Trophoblast cell (in vitro differentiated cells and primary cell): ENCODE data around the gene PTPN22.
"Not testable (repeated sequence)": the region's sequence is repeated elsewhere in the genome, so short reads cannot be mapped to it uniquely, and the experiment has no call there.

Source experiments
- DNase-seq, 2 donors: peaks; one replicate each; pipeline ENCODE4 v3.0.0-alpha.2; 2016
- H2AFZ ChIP-seq: 2 replicates; pipeline ENCODE4 v1.6.1; 2013; ENCODE audit warnings: low read length, moderate library complexity, mild to moderate bottlenecking; ENCODE audit not compliant: insufficient read depth, poor library complexity
- H2AK5ac ChIP-seq: 2 replicates; pipeline ENCODE4 v1.6.1; 2013; ENCODE audit warnings: mild to moderate bottlenecking, low read length
- H2BK120ac ChIP-seq: 2 replicates; pipeline ENCODE4 v1.6.1; 2013; ENCODE audit warnings: low read length, mild to moderate bottlenecking, moderate library complexity; ENCODE audit not compliant: insufficient read depth, poor library complexity
- H2BK12ac ChIP-seq: 2 replicates; pipeline ENCODE4 v1.6.1; 2013; ENCODE audit warnings: mild to moderate bottlenecking, low read length, moderate library complexity
- H2BK5ac ChIP-seq: 2 replicates; pipeline ENCODE4 v1.6.1; 2013; ENCODE audit warnings: low read length, low read depth, moderate library complexity, mild to moderate bottlenecking; ENCODE audit not compliant: poor library complexity
- H3K14ac ChIP-seq: 2 replicates; pipeline ENCODE4 v1.6.1; 2013; ENCODE audit warnings: mild to moderate bottlenecking, low read length
- H3K18ac ChIP-seq: 2 replicates; pipeline ENCODE4 v1.6.1; 2013; ENCODE audit warnings: mild to moderate bottlenecking, low read length
- H3K23ac ChIP-seq: 2 replicates; pipeline ENCODE4 v1.6.1; 2013; ENCODE audit warnings: low read length
- H3K27ac ChIP-seq: 2 replicates; pipeline ENCODE4 v1.5.1; 2013; ENCODE audit warnings: low read depth, mild to moderate bottlenecking, inconsistent platforms, low read length, moderate library complexity
- H3K27me3 ChIP-seq: 2 replicates; pipeline ENCODE4 v1.6.1; 2013; ENCODE audit warnings: inconsistent platforms, mild to moderate bottlenecking, low read length, moderate library complexity; ENCODE audit not compliant: insufficient read depth
- H3K36me3 ChIP-seq, 2 experiments: 1 replicate in 1 of 2; 2 replicates in 1 of 2; pipeline ENCODE4 v1.6.1; 2013; ENCODE audit warnings: low read length in 2 of 2, mild to moderate bottlenecking in 2 of 2, moderate library complexity in 1 of 2; ENCODE audit not compliant: insufficient read depth in 2 of 2, control insufficient read depth in 1 of 2
- H3K4ac ChIP-seq: 2 replicates; pipeline ENCODE4 v1.6.1; 2013; ENCODE audit warnings: low read depth, mild to moderate bottlenecking, low read length, moderate library complexity
- H3K4me1 ChIP-seq, 2 experiments: 1 replicate in 1 of 2; 2 replicates in 1 of 2; pipeline ENCODE4 v1.6.1; 2013; ENCODE audit warnings: low read length in 2 of 2, mild to moderate bottlenecking in 2 of 2, moderate library complexity in 1 of 2; ENCODE audit not compliant: insufficient read depth in 2 of 2, control insufficient read depth in 1 of 2
- H3K4me2 ChIP-seq: 2 replicates; pipeline ENCODE4 v1.6.1; 2013; ENCODE audit warnings: inconsistent platforms, mild to moderate bottlenecking, low read length, moderate library complexity
- H3K4me3 ChIP-seq: 2 replicates; pipeline ENCODE4 v1.5.1; 2013; ENCODE audit warnings: mild to moderate bottlenecking, low read depth, low read length, inconsistent platforms
- H3K79me1 ChIP-seq: one replicate; pipeline ENCODE4 v1.6.1; 2013; ENCODE audit warnings: low read length
- H3K79me2 ChIP-seq: 2 replicates; pipeline ENCODE4 v1.6.1; 2013; ENCODE audit warnings: low read length, mild to moderate bottlenecking; ENCODE audit not compliant: control insufficient read depth, insufficient read depth, poor library complexity
- H3K9ac ChIP-seq: 2 replicates; pipeline ENCODE4 v1.6.1; 2013; ENCODE audit warnings: mild to moderate bottlenecking, low read length
- H3K9me3 ChIP-seq: 2 replicates; pipeline ENCODE4 v1.6.1; 2013; ENCODE audit warnings: low read depth, mild to moderate bottlenecking, control low read depth, inconsistent platforms, low read length; ENCODE audit not compliant: insufficient read depth
- H4K12ac ChIP-seq: 2 replicates; pipeline ENCODE4 v1.6.1; 2013; ENCODE audit warnings: low read depth, mild to moderate bottlenecking, low read length, moderate library complexity
- H4K8ac ChIP-seq: 2 replicates; pipeline ENCODE4 v1.6.1; 2013; ENCODE audit warnings: low read depth, mild to moderate bottlenecking, low read length, moderate library complexity
- H4K91ac ChIP-seq: one replicate; pipeline ENCODE4 v1.6.1; 2013; ENCODE audit warnings: low read depth, mild to moderate bottlenecking, low read length, moderate library complexity
- WGBS: extraction: QIAGEN DNeasy Blood & Tissue Kit; methylation state at CpG from one replicate; pipeline ENCODE4 v1.1.7; 2013; ENCODE audit warnings: missing lambda C conversion rate; ENCODE audit not compliant: insufficient read length, insufficient coverage; ENCODE audit errors: extremely low coverage; 5-methylcytosine and 5-hydroxymethylcytosine counted together

The PTPN22 gene

GRCh38 chr1:113855630-113856400 is 15.7 kb downstream of the PTPN22 start:
- no peak overlapping the region for H2BK12ac ChIP-seq
- H4K91ac ChIP-seq, result no peak overlapping the region
- H2BK5ac ChIP-seq, result no peak overlapping the region
- no peak overlapping the region for H3K4me3 ChIP-seq
- H3K4me2 ChIP-seq, result no peak overlapping the region
- no peaks in the 10 kb centered on the region for H3K79me1 ChIP-seq
- H3K14ac ChIP-seq, result no peak overlapping the region
- H3K4ac ChIP-seq, result no peak overlapping the region
- H3K18ac ChIP-seq, result no peak overlapping the region
- H4K8ac ChIP-seq, result no peak overlapping the region
- H2BK120ac ChIP-seq, result no peak overlapping the region
- H3K27me3 ChIP-seq, result no peaks in the 10 kb centered on the region
- no peaks in the 10 kb centered on the region for H3K9me3 ChIP-seq
- no peak overlapping the region for H3K27ac ChIP-seq
- H3K4me1 ChIP-seq, result no peaks in the 10 kb centered on the region
- no peak overlapping the region for H2AK5ac ChIP-seq
- H3K23ac ChIP-seq, result no peak overlapping the region
- no peak overlapping the region for H3K9ac ChIP-seq
- no peaks in the 10 kb centered on the region for H3K36me3 ChIP-seq
- WGBS, result no CpG with 5 or more reads among the region's 4 CpGs
- H3K79me2 ChIP-seq, result no peaks in the 10 kb centered on the region
- DNase-seq, result no peak
- H2AFZ ChIP-seq, result no peak overlapping the region
- no peak overlapping the region for H4K12ac ChIP-seq

GRCh38 chr1:113854234-113854633 is 17.3 kb downstream of the PTPN22 start:
- Histone ChIP-seq H3K79me1 (no peaks in the 10 kb centered on the region), H2BK120ac (no peak overlapping the region), H4K91ac (no peak overlapping the region), H3K4me3 (no peak overlapping the region), H3K4me2 (no peak overlapping the region), H3K14ac (no peak overlapping the region), H2AFZ (no peak overlapping the region), H3K36me3 (no peaks in the 10 kb centered on the region), H3K79me2 (no peaks in the 10 kb centered on the region), H3K4me1 (no peaks in the 10 kb centered on the region), H2BK12ac (no peak overlapping the region), H4K12ac (no peak overlapping the region), H3K27me3 (no peaks in the 10 kb centered on the region), H3K9me3 (no peaks in the 10 kb centered on the region), H4K8ac (no peak overlapping the region), H3K27ac (no peak overlapping the region), H2BK5ac (no peak overlapping the region), H3K18ac (no peak overlapping the region), H3K23ac (no peak overlapping the region), H3K9ac (no peak overlapping the region), H2AK5ac (no peak overlapping the region), H3K4ac (no peak overlapping the region)
- no CpG with 5 or more reads among the region's 1 CpG for WGBS
- DNase-seq, result no peak

GRCh38 chr1:113852694-113853093 is 18.8 kb downstream of the PTPN22 start:
- not testable (repeated sequence) for H3K79me1 ChIP-seq, H4K12ac ChIP-seq, H2BK120ac ChIP-seq, H3K14ac ChIP-seq, H3K4ac ChIP-seq, H3K9ac ChIP-seq, H3K9me3 ChIP-seq, H3K18ac ChIP-seq, H3K4me2 ChIP-seq, H2AFZ ChIP-seq, H3K79me2 ChIP-seq, H3K4me3 ChIP-seq, H2BK12ac ChIP-seq, H3K23ac ChIP-seq, H4K91ac ChIP-seq, H2AK5ac ChIP-seq, H2BK5ac ChIP-seq, H3K27ac ChIP-seq, H3K4me1 ChIP-seq, H4K8ac ChIP-seq, H3K27me3 ChIP-seq, DNase-seq, H3K36me3 ChIP-seq
- no CpG with 5 or more reads among the region's 6 CpGs for WGBS

- no peak overlapping the region for H3K14ac ChIP-seq
- no peak overlapping the region for H4K8ac ChIP-seq
- H3K4me2 ChIP-seq, result no peak overlapping the region
- H3K18ac ChIP-seq, result no peak overlapping the region
- no peaks in the 10 kb centered on the region for H3K79me2 ChIP-seq
- no peak overlapping the region for H2BK5ac ChIP-seq
- DNase-seq, result no peak
- no peaks in the 10 kb centered on the region for H3K9me3 ChIP-seq
- H3K23ac ChIP-seq, result no peak overlapping the region
- WGBS, result no CpG with 5 or more reads among the region's 3 CpGs
- H2AK5ac ChIP-seq, result no peak overlapping the region
- no peaks in the 10 kb centered on the region for H3K27me3 ChIP-seq
- no peaks in the 10 kb centered on the region for H3K4me1 ChIP-seq
- H3K4ac ChIP-seq, result no peak overlapping the region
- H3K79me1 ChIP-seq, result no peaks in the 10 kb centered on the region
- H3K27ac ChIP-seq, result no peak overlapping the region
- H2BK12ac ChIP-seq, result no peak overlapping the region
- no peak overlapping the region for H3K9ac ChIP-seq
- no peak overlapping the region for H2BK120ac ChIP-seq
- H2AFZ ChIP-seq, result no peak overlapping the region
- no peak overlapping the region for H4K12ac ChIP-seq
- no peaks in the 10 kb centered on the region for H3K36me3 ChIP-seq
- no peak overlapping the region for H4K91ac ChIP-seq
- H3K4me3 ChIP-seq, result no peak overlapping the region
These were observed 21.2 kb downstream of the PTPN22 start for GRCh38 chr1:113850127-113850796.
